ENCODE measurements around the gene MINAR1.
"Not testable (repeated sequence)": the region's sequence is repeated elsewhere in the genome, so short reads cannot be mapped to it uniquely, and the experiment has no call there.

MINAR1 gene, protein sequence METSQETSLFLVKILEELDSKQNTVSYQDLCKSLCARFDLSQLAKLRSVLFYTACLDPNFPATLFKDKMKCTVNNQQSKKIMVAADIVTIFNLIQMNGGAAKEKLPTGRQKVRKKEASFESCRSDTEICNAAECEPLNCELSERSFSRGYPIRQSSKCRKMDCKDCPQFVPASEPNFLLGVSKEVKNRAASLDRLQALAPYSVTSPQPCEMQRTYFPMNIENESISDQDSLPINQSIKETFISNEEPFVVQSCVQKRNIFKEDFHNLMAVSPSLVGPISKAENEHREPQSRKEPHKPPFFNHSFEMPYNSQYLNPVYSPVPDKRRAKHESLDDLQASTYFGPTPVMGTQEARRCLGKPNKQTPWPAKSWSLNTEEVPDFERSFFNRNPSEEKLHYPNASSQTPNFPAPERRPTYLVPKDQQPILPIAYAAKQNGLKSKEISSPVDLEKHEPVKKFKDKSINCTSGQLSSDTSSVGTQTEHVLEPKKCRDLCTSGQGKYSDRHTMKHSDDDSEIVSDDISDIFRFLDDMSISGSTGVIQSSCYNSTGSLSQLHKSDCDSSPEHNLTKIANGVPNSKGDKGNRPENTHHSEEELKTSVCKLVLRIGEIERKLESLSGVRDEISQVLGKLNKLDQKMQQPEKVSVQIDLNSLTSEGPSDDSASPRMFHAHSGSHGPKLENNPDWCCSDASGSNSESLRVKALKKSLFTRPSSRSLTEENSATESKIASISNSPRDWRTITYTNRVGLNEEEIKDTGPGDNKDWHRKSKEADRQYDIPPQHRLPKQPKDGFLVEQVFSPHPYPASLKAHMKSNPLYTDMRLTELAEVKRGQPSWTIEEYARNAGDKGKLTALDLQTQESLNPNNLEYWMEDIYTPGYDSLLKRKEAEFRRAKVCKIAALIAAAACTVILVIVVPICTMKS

DNA sequence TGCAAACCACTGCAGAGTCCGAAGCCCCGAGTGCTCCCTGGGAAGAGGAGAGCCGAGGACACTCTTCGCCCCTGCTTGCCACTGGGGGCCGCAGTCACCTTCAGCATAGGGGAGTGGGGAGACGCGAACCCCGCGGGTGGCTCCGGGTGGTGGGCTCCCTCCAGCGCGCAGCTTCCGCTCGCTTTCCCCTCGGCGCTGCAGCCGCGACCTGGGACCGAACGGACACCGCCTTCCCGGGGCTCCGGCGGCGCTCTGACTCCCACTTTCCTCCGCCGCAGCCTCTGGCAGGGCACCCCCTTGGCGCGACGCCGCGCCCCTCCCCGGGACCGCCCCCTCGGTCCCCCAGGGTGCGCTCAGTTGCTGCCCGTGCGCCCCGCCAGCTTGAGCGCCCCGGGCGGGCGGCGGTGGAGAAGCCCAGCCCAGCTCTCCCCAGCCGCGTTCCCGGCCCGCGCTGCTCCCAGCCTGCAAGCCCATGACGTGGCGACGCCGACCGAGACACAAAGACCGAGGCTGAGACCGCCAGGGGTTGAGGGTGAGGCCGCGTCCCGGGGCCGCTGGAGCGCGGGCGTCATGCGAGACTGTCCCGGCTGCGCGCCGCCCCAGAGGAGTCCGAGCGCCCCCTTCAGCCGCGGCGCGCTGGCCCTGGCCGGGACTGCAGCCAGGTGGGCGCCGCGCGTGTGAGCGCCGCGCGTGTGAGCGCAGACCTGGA is at the start of gene MINAR1:
TSS of gene MINAR1 (plus strand) at position 701 of the 709 bp plus-strand sequence. CDS start 23,812 bp downstream, outside the sequence.
- no peak for DNase-seq (ENCODE audit: low spot score)

DNA sequence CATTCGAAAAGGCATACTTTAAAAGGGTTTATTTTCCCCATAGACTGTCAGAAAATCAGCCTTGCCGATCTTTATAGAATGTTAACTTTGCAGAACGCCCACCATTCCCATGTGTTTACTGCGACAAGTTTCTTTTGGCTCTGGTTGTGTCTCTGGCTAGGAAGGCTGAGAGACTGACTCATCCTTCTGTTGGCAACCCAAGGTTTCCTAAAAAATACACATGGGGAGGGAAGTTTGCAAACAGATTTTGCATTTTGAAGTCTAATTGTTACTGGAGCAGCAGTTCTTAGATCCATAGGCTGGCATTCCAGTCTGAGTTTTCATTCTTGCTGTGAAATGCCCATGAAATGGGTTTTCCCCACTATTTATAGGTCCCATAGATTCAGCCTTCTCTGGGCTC is 37.9 kb upstream of the MINAR1 start:
- no peak for DNase-seq (ENCODE audit: low spot score)

DNA sequence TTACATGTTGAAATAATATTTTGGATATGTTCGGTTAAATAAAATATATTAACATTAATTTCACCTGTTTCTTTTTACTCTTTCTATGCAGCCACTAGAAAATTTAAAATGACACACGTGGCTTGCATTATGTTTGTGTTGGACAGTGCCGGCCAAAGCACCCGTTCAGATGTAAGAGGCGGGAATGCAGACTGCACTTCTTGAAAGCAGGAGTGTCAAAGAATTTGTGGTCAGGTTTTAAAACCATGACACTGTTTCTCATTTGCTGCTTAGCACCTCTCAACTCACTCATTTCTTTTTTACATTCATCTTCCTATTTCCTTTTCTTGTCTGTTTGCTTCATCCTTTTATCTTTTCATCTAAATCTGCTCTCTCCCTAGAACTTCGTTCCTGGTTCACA is 35.3 kb upstream of the MINAR1 start:
- no peak for DNase-seq (ENCODE audit: low spot score)

DNA sequence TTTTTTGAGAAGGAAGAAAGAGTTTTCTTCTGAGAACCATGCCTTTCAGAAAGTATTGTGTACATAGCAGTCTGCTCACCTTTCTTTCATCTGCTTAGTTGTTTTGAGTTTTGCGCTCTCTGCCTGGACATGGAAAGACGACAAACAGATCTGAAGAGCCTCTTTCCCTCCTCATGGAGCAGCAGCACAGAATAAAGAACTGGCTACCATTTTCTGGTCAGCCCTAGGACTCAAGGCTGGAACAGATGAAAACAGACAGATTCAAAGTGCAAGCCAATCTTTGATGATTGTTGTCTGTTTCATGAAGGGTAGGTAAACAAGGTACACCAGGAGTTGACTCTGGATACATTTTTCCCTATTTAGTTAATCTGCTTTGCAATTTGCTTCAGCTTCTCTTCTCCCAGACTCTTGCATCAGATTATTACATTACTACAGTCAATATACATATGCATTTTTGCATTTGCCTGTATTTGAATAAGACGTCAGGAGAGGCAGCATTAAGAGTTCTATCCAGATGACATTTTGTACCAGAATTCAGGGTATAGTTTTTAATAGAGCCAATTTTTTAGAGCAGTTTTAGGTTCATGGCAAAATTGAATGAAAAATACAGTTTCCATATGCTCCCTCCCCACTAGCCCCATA is 34.7 kb upstream of the MINAR1 start:
- no peak for DNase-seq (ENCODE audit: low spot score)

DNA sequence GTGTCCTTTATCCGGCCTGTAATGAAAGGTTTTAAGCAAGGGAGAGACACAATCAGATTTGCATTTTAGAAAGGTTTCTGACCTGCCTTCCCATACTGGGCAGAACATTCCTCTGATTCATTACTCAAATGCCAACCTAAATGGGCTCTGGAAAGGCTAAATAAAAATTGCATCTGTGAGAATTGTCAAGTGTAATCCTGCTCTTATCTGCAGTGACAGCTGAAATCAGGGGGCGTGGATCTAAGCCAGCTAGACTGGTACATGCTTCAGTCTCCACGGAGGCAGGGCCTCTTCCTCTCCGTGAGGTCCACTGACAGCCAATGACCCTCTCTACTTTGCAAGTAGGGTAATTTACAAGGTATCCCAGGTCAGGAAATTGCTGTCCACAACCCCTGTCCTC is 32.5 kb upstream of the MINAR1 start:
- DNase-seq (ENCODE audit: low spot score): no peak

DNA sequence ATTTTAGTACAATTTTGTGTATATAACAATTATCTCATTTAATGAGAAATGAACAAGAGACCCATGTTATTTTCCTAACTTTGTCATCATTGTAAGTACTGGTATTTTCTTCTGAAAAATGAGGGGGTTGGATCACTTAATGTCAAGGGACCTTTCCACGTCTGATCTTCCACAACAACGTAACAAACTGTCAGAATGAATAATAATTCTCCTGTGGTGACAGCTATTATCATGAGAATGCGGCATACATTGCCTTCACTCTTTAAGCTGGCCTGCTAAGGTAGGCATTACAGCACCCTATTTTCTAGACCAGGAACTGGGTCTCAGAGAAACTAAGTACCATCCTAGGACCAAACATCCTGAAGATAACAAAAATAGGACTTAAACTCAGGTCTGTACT is 31.5 kb upstream of the MINAR1 start:
- no peak for DNase-seq (ENCODE audit: low spot score)

DNA sequence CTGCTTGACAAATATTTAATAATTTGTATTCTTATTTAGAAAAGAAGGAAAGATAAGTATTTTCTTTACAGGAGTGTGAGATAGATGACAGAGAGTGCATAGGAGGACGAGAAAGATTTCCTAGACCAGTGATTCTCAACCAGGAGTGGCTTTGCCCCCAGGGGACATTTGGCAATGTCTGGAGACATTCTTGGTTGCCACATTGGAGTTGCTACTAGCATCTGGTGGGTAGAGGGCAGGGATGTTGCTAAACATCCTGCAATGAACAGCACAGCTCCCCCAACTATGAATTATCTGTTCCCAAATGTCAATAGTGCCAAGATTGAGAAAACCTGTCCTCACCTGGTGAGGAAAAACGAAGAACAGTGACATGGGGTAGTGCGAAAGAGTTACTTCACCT is 30.8 kb upstream of the MINAR1 start:
- no peak for DNase-seq (ENCODE audit: low spot score)

DNA sequence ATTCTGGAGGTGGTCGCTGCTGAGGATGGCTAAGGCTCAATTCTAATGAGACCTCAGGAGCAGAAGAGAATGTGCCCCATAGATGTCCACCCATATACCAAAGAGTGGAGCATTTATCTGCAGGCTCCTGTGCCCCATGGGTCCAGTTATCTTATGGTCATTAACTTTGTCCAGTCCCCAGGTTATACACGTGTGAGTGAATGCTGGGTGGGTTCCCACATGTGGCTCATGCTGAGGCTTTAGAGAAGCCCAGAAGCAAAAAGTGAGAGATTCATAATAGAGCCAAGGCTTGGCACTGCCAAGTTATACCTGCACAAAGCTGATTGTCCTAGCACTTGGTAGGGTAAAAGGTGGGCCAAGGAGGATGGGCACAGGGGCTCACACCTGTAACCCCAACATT is 30.0 kb upstream of the MINAR1 start:
- no peak for DNase-seq (ENCODE audit: low spot score)

DNA sequence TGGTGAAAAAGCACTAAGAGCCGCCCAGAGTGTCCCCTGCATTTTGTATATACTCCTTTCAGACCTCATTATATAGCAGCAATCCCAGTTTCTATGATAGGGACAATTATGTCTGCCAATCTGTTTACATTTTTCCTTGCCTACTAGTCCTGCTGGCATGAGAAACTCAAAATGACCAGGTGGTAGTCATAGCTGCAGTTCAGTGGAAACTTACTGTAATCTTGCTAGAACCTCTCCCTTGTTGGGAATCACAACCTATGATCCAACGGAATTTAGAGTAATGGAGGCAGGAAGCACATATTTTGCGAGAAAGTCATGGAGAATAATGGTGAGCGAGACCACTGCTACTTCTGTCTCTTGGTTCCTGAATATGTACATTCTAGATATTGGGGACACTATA is 28.6 kb upstream of the MINAR1 start:
- DNase-seq (ENCODE audit: low spot score): no peak

DNA sequence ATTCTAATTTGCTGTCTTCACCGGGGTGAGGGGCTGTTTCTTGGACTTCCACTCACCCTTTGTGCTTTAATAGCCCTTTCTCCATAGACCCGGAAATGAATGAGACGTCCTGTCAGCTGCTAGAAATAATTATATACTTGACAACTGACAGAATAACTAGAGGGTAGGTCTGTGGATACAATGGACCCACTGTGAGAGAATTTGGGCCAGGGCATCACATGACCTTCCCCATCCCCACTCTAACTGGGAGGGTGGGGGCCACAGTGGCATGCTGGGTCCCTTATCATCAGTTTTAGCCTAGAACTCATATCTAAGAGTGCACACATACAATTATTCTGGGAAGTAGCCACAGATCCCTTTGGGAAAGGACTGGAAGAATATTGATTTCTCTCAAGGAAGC is 25.9 kb upstream of the MINAR1 start:
- no peak for DNase-seq (ENCODE audit: low spot score)

DNA sequence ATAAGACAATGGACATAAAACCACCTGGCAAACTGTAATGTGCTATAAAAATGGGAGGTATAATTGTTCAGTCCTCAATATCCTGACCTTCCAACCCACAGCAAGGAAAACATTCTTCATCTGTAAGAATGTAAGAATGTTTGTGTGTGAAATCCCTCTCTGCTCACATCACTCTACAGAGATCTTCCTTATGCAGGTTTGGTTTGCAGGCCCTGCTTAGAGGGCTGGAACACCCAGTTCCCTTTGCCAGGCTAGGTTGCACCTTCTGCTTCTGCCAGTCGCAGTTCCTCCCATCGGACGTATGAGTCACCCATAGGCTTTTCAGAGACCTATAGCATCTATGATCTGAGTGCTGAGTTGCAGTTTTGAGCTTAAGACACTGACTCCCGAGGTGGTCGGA is 24.1 kb upstream of the MINAR1 start:
- no peak for DNase-seq (ENCODE audit: low spot score)

DNA sequence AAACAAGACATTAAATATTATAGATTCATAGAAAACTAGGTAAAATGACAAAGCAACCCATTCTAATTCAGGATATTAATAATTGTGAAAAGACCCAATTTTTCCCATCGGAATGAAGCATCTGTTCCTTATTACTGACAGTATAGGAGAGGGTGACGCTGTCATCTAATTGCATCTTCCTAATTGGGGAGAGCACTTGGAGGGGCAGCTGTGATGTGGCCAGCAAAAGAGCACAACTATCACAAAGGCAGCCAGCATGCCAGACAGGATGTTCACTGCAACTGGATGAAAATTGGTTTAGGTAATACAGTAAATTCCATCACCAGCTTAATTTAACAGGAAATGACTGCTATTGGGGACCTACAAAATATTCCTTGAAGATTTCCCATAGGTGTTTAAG is 21.9 kb upstream of the MINAR1 start:
- DNase-seq (ENCODE audit: low spot score): no peak

DNA sequence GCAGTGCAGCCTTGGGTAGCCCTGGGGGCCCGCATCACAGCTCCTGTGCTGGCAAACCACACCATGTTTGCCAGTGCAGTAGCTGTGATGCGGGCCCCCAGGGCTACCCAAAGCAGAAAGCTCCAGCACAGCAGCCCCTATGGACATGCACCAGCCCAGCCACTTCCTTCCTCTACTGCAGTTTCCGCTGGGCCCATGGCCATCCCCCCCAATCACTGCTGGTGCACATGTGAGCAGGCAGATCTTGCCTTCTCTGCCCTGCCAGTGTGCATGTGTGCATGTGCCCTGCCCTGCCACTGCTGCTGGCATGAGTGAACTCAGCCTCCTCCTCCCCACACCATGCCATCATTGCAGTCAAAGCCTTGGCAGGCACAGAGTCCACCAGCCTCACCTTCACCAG is 20.1 kb upstream of the MINAR1 start:
- no peak for DNase-seq (ENCODE audit: low spot score)

DNA sequence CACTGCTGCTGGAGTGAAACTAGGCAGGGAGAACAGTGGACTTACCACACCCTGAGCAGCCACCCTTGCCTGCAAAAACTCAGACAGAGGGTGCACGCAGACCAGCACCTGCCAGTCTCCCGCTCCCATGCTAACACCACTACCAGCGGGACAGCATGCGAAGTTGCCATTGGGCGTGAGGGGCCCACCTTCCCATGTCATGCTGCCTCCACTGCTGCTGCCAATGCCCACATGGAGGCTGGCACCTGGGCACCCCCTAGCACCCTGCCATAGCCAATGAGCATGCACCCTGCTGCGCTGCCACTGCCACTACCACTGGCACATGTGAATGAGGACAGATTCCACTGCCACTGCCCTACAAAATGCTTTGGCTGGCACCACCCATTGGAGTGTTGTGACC is 19.7 kb upstream of the MINAR1 start:
- DNase-seq (ENCODE audit: low spot score): no peak

DNA sequence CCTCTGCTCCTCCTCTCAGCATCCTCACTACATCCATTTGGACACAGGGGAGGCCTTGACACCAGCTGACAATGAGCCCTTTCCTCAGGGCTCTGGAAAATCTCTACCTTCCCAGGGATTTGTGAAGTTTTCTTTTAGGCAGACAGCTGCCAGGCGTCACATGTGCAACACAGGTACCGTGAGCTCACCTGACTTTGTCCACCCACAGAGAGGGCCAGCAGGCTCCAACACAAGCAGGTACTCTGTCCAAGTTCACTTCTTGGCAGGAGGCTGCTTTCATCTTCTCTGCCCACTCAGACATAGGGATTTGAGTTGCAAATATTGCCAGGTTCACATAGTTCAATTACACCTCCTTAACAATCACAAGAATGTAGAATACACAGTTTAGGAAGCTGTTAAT is 15.3 kb upstream of the MINAR1 start:
- DNase-seq (ENCODE audit: low spot score): no peak

DNA sequence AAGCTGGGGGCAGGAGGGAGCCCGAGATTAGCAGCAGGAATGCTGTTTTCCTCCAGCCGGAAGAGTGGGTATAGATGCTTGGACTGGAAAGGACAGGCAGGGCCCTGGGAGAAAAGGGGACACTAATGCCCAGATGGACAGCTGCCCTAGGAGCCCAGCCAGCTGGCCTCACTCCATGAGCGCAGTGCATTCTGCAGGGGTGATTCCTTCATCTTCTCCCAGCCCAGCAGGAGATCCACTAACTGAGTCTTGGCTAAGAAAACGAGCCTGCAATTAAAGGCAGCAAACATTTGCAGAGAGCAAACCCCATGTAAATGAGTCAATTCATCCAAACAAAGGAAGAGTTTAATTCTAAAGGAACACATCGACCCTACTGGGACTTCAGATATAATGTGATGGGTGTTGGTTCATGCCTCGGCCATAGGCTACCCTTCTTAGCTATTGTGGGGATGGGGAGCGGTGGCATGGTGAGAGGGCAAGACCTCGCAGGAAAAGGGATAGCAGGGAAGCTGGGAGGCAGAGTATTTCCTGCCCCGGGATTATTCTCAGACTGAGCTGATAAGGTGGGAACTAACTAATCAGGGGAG is 13.3 kb upstream of the MINAR1 start:
- DNase-seq (ENCODE audit: low spot score): no peak

DNA sequence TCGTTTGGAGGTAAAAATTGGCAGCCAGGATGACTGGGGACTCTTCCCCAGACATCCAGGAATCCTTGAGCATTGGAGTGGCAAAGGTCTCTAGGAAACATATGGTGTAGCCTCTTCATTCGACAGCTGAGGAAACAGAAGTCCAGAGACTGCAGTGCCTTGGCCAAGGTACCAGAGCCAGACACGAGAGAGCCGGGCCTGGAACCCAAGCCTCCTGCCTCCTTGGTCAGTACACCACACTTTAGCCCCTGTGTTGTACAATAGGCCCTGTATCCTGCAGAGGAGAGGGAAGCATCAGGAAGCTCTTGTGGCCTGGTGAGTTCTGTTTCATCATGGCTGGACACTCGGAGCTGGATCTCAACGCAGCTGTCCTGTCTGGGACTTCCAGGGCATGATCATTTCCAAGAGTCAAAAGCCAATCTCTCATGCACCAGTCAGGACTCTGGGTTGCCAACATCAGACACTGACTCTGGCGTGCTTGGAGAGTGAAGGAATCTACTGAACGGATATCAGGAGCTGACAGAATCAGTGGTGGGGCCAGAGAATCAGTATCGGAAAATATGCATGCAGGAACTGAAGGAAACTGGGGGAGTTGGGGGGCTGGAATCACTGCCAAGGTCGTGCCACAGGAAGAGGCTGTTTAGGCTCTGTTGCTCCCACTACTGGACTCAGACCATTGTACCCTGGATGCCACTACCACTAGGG is 6.4 kb upstream of the MINAR1 start:
- no peak for DNase-seq (ENCODE audit: low spot score)

DNA sequence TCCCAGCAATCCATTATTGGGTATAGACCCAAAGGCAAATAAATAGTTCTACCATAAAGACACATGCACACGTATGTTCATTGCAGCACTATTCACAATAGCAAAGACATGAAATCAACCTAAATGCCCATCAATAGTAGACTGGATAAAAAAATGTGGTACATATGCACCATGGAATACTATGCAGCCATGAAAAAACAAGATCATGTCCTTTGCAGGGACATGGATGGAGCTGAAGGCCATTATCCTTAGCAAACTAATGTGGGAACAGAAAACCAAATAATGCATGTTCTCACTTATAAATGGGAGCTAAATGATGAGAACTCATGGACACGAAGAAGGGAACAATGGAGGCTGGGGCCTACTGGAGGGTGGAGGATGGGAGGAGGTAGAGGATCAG is 5.2 kb upstream of the MINAR1 start:
- not testable (repeated sequence) for DNase-seq (ENCODE audit: low spot score)

DNA sequence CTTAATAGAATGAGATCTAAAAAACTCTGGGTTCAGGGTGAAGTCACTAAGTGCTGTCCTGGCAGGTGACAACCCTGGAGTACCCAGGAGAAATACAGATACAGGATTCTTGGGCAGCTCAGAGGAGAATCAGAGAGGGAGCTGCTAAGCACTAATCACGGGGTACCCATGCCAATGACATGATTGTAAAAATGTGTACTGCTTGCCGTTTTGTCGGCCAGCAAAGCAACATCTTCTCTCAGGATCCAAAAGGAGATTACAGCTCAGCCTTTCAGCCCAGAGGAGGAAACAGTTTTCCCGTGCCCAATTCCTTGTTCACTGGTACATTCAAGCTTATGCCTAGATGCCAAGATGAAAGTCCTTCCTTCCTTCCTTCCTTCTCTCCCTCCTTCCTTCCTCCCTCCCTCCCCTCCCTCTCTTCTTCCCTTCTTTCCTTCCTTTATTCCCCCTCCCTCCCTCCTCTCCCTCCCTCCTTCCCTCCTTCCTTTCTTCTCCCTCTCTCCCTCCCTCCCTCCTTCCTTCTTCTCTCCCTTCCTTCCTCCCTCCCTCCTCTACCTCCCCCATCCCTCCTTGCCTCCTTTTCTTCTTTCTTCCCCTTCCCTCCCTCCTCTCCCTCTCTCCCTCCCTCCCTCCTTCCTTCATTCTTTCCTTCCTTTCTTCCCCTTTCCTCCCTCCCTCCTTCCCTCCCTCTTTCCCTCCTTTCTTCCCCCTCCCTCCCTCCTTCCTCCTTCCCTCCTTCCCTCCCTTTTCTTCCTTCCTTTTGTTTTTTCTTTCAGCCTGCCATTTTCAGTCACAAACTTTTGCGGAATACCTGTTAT is 4.1 kb upstream of the MINAR1 start:
- DNase-seq (ENCODE audit: low spot score): no peak

Measured in LoVo (cell line).